Lower leg skin (tissue), 4 donors: ENCODE data around the gene TMEM141. TPM values are rescaled to one million over a fixed set of nuclear protein-coding genes. Genes with fewer than 3 reads are reported as not detected.

Source experiments
- DNase-seq, 2 donors: peaks; one replicate each; pipeline ENCODE4 v3.0.0-alpha.2; 2019; ENCODE audit warnings: low spot score in 2 of 2
- H3K4me3 ChIP-seq: fragments of 200-600 bp; sonication (generic); 2 replicates; pipeline ENCODE4 v1.5.1; 2017; ENCODE audit warnings: mild to moderate bottlenecking, low read depth; ENCODE audit not compliant: poor library complexity, severe bottlenecking
- CTCF ChIP-seq, 3 donors: fragments of 450-650 bp; IDR thresholded peaks; one replicate each; pipeline ENCODE4 v1.5.1; 2016; ENCODE audit warnings: antibody characterized with exemption in 3 of 3, mild to moderate bottlenecking in 3 of 3, moderate library complexity in 2 of 3
- POLR2A ChIP-seq, 2 donors: fragments of 450-650 bp; IDR thresholded peaks; one replicate each; pipeline ENCODE4 v1.6.1; 2016 to 2017; ENCODE audit warnings: antibody characterized with exemption in 2 of 2, mild to moderate bottlenecking in 1 of 2, moderate library complexity in 1 of 2
- WGBS, 2 donors: methylation state at CpG; one replicate each; pipeline ENCODE4 v1.1.5; 2018; 5-methylcytosine and 5-hydroxymethylcytosine counted together
- intact Hi-C: fragments of 100-400 bp; cut with DNase I; formaldehyde crosslinking; loops from one replicate; pipeline ENCODE4 v1.15.0; 2023; ENCODE audit warnings: low total_unique reads
- total RNA-seq, 4 donors: library from RNA; depleted of rRNA; stranded (reverse); fragments of >200 nt; gene quantifications; one replicate each; pipeline ENCODE4 v1.1.0, GENCODE V29; 2016

The TMEM141 gene
- total RNA-seq, 4 donors from 2014 or later, result 67.7 to 120 (median 91.3) TPM

GRCh38 chr9:136803551-136804508 is 12.7 kb downstream of the TMEM141 start:
- no peak for DNase-seq
- 90 to 91% methylated on average over 22 of the region's 22 CpGs for WGBS, 2 donors
- intact Hi-C loops, result no loop called here
- TF ChIP-seq CTCF (IDR thresholded peaks at IDR 0.05) (no peak), POLR2A (IDR thresholded peaks at IDR 0.05) (no peak)
- H3K4me3 ChIP-seq, result no peak overlapping the region

- no peak overlapping the region for H3K4me3 ChIP-seq
- no peak for DNase-seq
- WGBS, 2 donors, result 74 to 87% methylated on average over 16 to 19 of the region's 20 CpGs
- intact Hi-C loops, result no loop called here
- no peak for TF ChIP-seq CTCF (IDR thresholded peaks at IDR 0.05)
- no peak for TF ChIP-seq POLR2A (IDR thresholded peaks at IDR 0.05)
Observed at GRCh38 chr9:136804509-136805206, 13.5 kb downstream of the TMEM141 start.

- TF ChIP-seq POLR2A (IDR thresholded peaks at IDR 0.05) (no peak), CTCF (IDR thresholded peaks at IDR 0.05) (no peak)
- no peak for DNase-seq
- 88 to 93% methylated on average over 12 of the region's 12 CpGs for WGBS, 2 donors
- H3K4me3 ChIP-seq, result no peak overlapping the region
- intact Hi-C loops, result no loop called here
Observed at GRCh38 chr9:136805207-136805740, 14.1 kb downstream of the TMEM141 start.

GRCh38 chr9:136806067-136806466 is 14.9 kb downstream of the TMEM141 start:
- no peak for TF ChIP-seq POLR2A (IDR thresholded peaks at IDR 0.05)
- no peak for TF ChIP-seq CTCF (IDR thresholded peaks at IDR 0.05)
- DNase-seq, result no peak
- intact Hi-C loops, result no loop called here
- no peak overlapping the region for H3K4me3 ChIP-seq
- 94 to 98% methylated on average over 10 of the region's 10 CpGs for WGBS, 2 donors

GRCh38 chr9:136806631-136807201 is 15.6 kb downstream of the TMEM141 start:
- WGBS, 2 donors, result 53 to 57% methylated on average over 24 to 25 of the region's 25 CpGs
- DNase-seq, result no peak
- TF ChIP-seq CTCF (IDR thresholded peaks at IDR 0.05), result no peak
- TF ChIP-seq POLR2A (IDR thresholded peaks at IDR 0.05), result no peak
- intact Hi-C loops, result no loop called here
- no peak overlapping the region for H3K4me3 ChIP-seq
